Measurements from ENCODE around the gene TAGLN. TPM values are rescaled to one million over a fixed set of nuclear protein-coding genes. Genes with fewer than 3 reads are reported as not detected.

TAGLN gene
- total and polyA plus RNA-seq, 2 of the 8 experiments (the other 6 are each of a cell fraction or from before 2014, with no cell fraction given), result 140 to 300 TPM

GRCh38 chr11:117230999-117231841, 32.0 kb downstream of the TAGLN start (continued):
- TF ChIP-seq CHD7 (IDR thresholded peaks at IDR 0.05; ENCODE audit: insufficient replicate concordance, low read length) (no peak), RFX5 (IDR thresholded peaks at IDR 0.05; ENCODE audit: borderline replicate concordance, low read depth, low read length) (no peak), SAP30 (IDR thresholded peaks at IDR 0.05; ENCODE audit: insufficient read depth, insufficient replicate concordance, low read length) (peak; percentile 46)
